H1 (cell line): ENCODE results near the gene TMPO. TPM values are rescaled to one million over a fixed set of nuclear protein-coding genes. Genes with fewer than 3 reads are reported as not detected.

Experiments used
- CTCF ChIA-PET: fragments of 300-600 bp; sonication (Branson Sonifier 250); formaldehyde crosslinking; loops from one replicate; lab custom pipeline; 2021; ENCODE audit not compliant: partially characterized antibody; lab: Charles Lee
- POLR2A ChIA-PET: fragments of 300-600 bp; sonication (Branson Sonifier 250); formaldehyde crosslinking; loops from one replicate; lab custom pipeline; 2021; ENCODE audit warnings: inconsistent platforms; ENCODE audit not compliant: partially characterized antibody; lab: Charles Lee
- DNase-seq, 2 experiments: peaks; one replicate each; pipeline versions ENCODE4 v3.0.0 to v3.0.0-alpha.2; 2010 to 2022; ENCODE audit warnings: low spot score in 2 of 2, low read depth in 1 of 2, mixed read lengths in 1 of 2
- FAIRE-seq: peaks from 2 replicates; lab custom pipeline; 2011; peaks lifted over from hg19 to GRCh38; lab: Jason Lieb, UNC
- H2AFZ ChIP-seq: 2 replicates; pipeline ENCODE4 v1.8.1; 2012; ENCODE audit warnings: low read length, inconsistent platforms
- H2AK5ac ChIP-seq: 2 replicates; pipeline ENCODE4 v1.6.1; 2013; ENCODE audit warnings: low read depth, low read length
- H2BK120ac ChIP-seq: replicated peaks from 2 replicates; pipeline ENCODE3; 2013; ENCODE audit warnings: low read depth, low read length, inconsistent platforms
- H2BK12ac ChIP-seq: 2 replicates; pipeline ENCODE4 v1.6.1; 2013; ENCODE audit warnings: low read depth, low read length
- H2BK15ac ChIP-seq: 2 replicates; pipeline ENCODE4 v1.6.1; 2013; ENCODE audit warnings: low read length
- H2BK20ac ChIP-seq: 2 replicates; pipeline ENCODE4 v1.6.1; 2013; ENCODE audit warnings: low read length
- H2BK5ac ChIP-seq: 2 replicates; pipeline ENCODE4 v1.6.1; 2013; ENCODE audit warnings: low read depth, low read length
- H3K14ac ChIP-seq: 2 replicates; pipeline ENCODE4 v1.6.1; 2013; ENCODE audit warnings: inconsistent platforms; ENCODE audit not compliant: insufficient read length
- H3K18ac ChIP-seq: 2 replicates; pipeline ENCODE4 v1.6.1; 2013; ENCODE audit warnings: low read length; ENCODE audit errors: extremely low read depth
- H3K23ac ChIP-seq: 2 replicates; pipeline ENCODE4 v1.6.1; 2013; ENCODE audit warnings: inconsistent platforms; ENCODE audit not compliant: insufficient read length
- H3K23me2 ChIP-seq: 2 replicates; pipeline ENCODE4 v1.6.1; 2013; ENCODE audit warnings: low read depth, low read length
- H3K27ac ChIP-seq: 2 replicates; pipeline ENCODE4 v1.6.1; 2011; ENCODE audit warnings: low read depth, low read length, inconsistent platforms
- H3K27me3 ChIP-seq, 4 experiments: replicated peaks in 1 of 4; 1 replicate in 1 of 4; 2 replicates in 3 of 4; pipeline versions ENCODE4 v1.6.1 to v1.8.1; 2011 to 2013; ENCODE audit warnings: low read length in 3 of 4, mild to moderate bottlenecking in 3 of 4, inconsistent platforms in 2 of 4, mixed read lengths in 2 of 4, moderate library complexity in 1 of 4; ENCODE audit not compliant: control insufficient read depth in 3 of 4, insufficient read depth in 3 of 4; ENCODE audit errors: extremely low read depth in 1 of 4
- H3K36me3 ChIP-seq, 4 experiments: 2 replicates each; pipeline versions ENCODE4 v1.6.1 to v1.8.1; 2011 to 2013; ENCODE audit warnings: mild to moderate bottlenecking in 4 of 4, low read length in 3 of 4, moderate library complexity in 2 of 4, control low read depth in 1 of 4, inconsistent platforms in 1 of 4; ENCODE audit not compliant: insufficient read depth in 4 of 4, control insufficient read depth in 2 of 4
- H3K4ac ChIP-seq: replicated peaks from 2 replicates; pipeline ENCODE3; 2013; ENCODE audit warnings: low read length, low read depth, mixed read lengths, inconsistent platforms; ENCODE audit not compliant: insufficient read length
- H3K4me1 ChIP-seq, 4 experiments: replicated peaks in 1 of 4; 1 replicate in 1 of 4; 2 replicates in 3 of 4; pipeline versions ENCODE4 v1.6.1 to v1.8.1; 2011 to 2013; ENCODE audit warnings: low read length in 3 of 4, inconsistent platforms in 2 of 4, mixed read lengths in 1 of 4; ENCODE audit not compliant: insufficient read depth in 4 of 4, control insufficient read depth in 3 of 4
- H3K4me2 ChIP-seq, 2 experiments: 2 replicates each; pipeline versions ENCODE4 v1.6.1 to v1.8.1; 2011 to 2013; ENCODE audit warnings: low read depth in 2 of 2, low read length in 2 of 2, control low read depth in 1 of 2, inconsistent platforms in 1 of 2, mild to moderate bottlenecking in 1 of 2; ENCODE audit not compliant: insufficient read depth in 1 of 2
- H3K4me3 ChIP-seq, 4 experiments: fragments of 200-600, 300-600 bp in 1 of 4; sonication (generic), shearing (Covaris generic), sonication (Bioruptor Twin) in 1 of 4; 2 replicates each; pipeline versions ENCODE4 v1.5.1 to v1.8.1; 2011 to 2016; ENCODE audit warnings: low read length in 4 of 4, low read depth in 3 of 4, control low read depth in 2 of 4, inconsistent platforms in 2 of 4, mild to moderate bottlenecking in 2 of 4, mixed read lengths in 1 of 4, moderate library complexity in 1 of 4; ENCODE audit not compliant: insufficient read depth in 2 of 4; ENCODE audit errors: extremely low read depth in 1 of 4
- H3K56ac ChIP-seq: replicated peaks from 2 replicates; pipeline ENCODE3; 2013; ENCODE audit warnings: low read depth, mild to moderate bottlenecking, mixed read lengths, low read length, inconsistent platforms; ENCODE audit not compliant: insufficient read length
- H3K79me1 ChIP-seq: 2 replicates; pipeline ENCODE4 v1.6.1; 2013; ENCODE audit warnings: low read depth, low read length, control low read depth
- H3K79me2 ChIP-seq, 2 experiments: 2 replicates each; pipeline versions ENCODE4 v1.6.1 to v1.8.1; 2012 to 2013; ENCODE audit warnings: low read length in 2 of 2, mild to moderate bottlenecking in 2 of 2, inconsistent platforms in 1 of 2; ENCODE audit not compliant: insufficient read depth in 2 of 2, control insufficient read depth in 1 of 2
- H3K9ac ChIP-seq, 4 experiments: replicated peaks in 1 of 4; 1 replicate in 1 of 4; 2 replicates in 3 of 4; pipeline versions ENCODE4 v1.6.1 to v1.8.1; 2011 to 2013; ENCODE audit warnings: low read depth in 3 of 4, low read length in 3 of 4, control low read depth in 2 of 4, mild to moderate bottlenecking in 2 of 4, moderate library complexity in 2 of 4, inconsistent platforms in 1 of 4; ENCODE audit errors: extremely low read depth in 1 of 4
- H3K9me3 ChIP-seq, 2 experiments: 2 replicates each; pipeline versions ENCODE4 v1.6.1 to v1.8.1; 2012 to 2013; ENCODE audit warnings: mild to moderate bottlenecking in 2 of 2, moderate library complexity in 2 of 2, control low read depth in 1 of 2, inconsistent platforms in 1 of 2, low read depth in 1 of 2, low read length in 1 of 2, mixed read lengths in 1 of 2; ENCODE audit not compliant: insufficient read depth in 2 of 2
- H4K20me1 ChIP-seq, 2 experiments: replicated peaks in 1 of 2; 2 replicates each; pipeline versions ENCODE3 to v1.8.1; 2011 to 2013; ENCODE audit warnings: inconsistent platforms in 2 of 2, low read length in 2 of 2, mild to moderate bottlenecking in 1 of 2; ENCODE audit not compliant: insufficient read depth in 2 of 2, control insufficient read depth in 1 of 2
- H4K5ac ChIP-seq: 2 replicates; pipeline ENCODE4 v1.6.1; 2013; ENCODE audit warnings: low read length, low read depth, mixed read lengths, inconsistent platforms; ENCODE audit not compliant: insufficient read length
- H4K8ac ChIP-seq: 2 replicates; pipeline ENCODE4 v1.8.0; 2013; ENCODE audit warnings: mild to moderate bottlenecking, moderate library complexity, low read length, inconsistent platforms; ENCODE audit not compliant: insufficient read depth; ENCODE audit errors: extremely low read depth
- H4K91ac ChIP-seq: replicated peaks from 2 replicates; pipeline ENCODE3; 2013; ENCODE audit warnings: low read length, mixed read lengths, inconsistent platforms; ENCODE audit not compliant: insufficient read length
- SIN3A ChIP-seq, 2 experiments: IDR thresholded peaks in 1 of 2; conservative IDR thresholded peaks in 1 of 2; 2 replicates each; pipeline ENCODE4 v1.6.1; 2011 to 2012; ENCODE audit warnings: low read length in 2 of 2, improper control_type of control experiment in 1 of 2, low read depth in 1 of 2, mild to moderate bottlenecking in 1 of 2
- WGBS, 2 experiments: shearing (Covaris generic) in 1 of 2; methylation state at CpG; one replicate each; pipeline versions ENCODE4 v1.1.6 to v1.1.7; 2013 to 2015; ENCODE audit warnings: low lambda C conversion rate in 2 of 2, mixed read lengths in 2 of 2, inconsistent platforms in 1 of 2, low coverage in 1 of 2, missing lambda C conversion rate in 1 of 2; ENCODE audit not compliant: insufficient replicate concordance in 2 of 2, insufficient coverage in 1 of 2, insufficient read length in 1 of 2; ENCODE audit errors: extremely low coverage in 1 of 2, missing lambda C conversion rate in 1 of 2; 5-methylcytosine and 5-hydroxymethylcytosine counted together
- polyA plus RNA-seq, 7 experiments: library from polyadenylated mRNA; depleted of rRNA in 3 of 7; stranded (reverse) in 5 of 7; unstranded in 2 of 7; fragments of >200 nt in 5 of 7; fragments of 200-250 nt in 2 of 7; gene quantifications; 1 replicate in 5 of 7; 2 replicates in 1 of 7; 4 replicates in 1 of 7; pipeline versions ENCODE4 v1.2.1 to v1.2.3, GENCODE V29; 2011 to 2013; ENCODE audit warnings: missing spikeins in 2 of 7, mixed read lengths in 2 of 7
- total RNA-seq: library from RNA; stranded (reverse); fragmentation: NEBNext Ultra II Directional; extraction: Animal tissue kit (Norgen Biotek cat#: 25700); gene quantifications from 2 replicates; pipeline ENCODE4 v1.2.1, GENCODE V29; 2021

The TMPO gene
- total and polyA plus RNA-seq, 2 of the 8 experiments (the other 6 are each of a cell fraction or from before 2014, with no cell fraction given) = 43.9 to 195 TPM

- ChIA-PET POLR2A (interaction anchor here (0.7 to 1.4 kb wide), 6 partner anchors 9 to 974 kb away, joined by 3 to 5 read pairs (median 4); no protein-coding TSS in a partner anchor), CTCF (interaction anchor here (0.8 to 2.0 kb wide), 4 partner anchors 9 to 94 kb away, joined by 3 to 13 read pairs (median 4); no protein-coding TSS in a partner anchor)
- no peak overlapping the region for H3K18ac ChIP-seq
- no peak overlapping the region for H4K91ac ChIP-seq
- no peak for DNase-seq
- peaks cover 0 to 9% (median 1%) of the 10 kb centered on the region in 4 experiments; a peak in 4 of 8 replicates for H3K36me3 ChIP-seq
- H3K56ac ChIP-seq = no peak overlapping the region
- H3K79me1 ChIP-seq = no peaks in the 10 kb centered on the region
- no peak overlapping the region for H2AFZ ChIP-seq
- no peak overlapping the region for H4K5ac ChIP-seq
- H3K4me3 ChIP-seq = no peak overlapping the region
- H2BK12ac ChIP-seq = no peak overlapping the region
- peaks cover 14 to 15% of the 10 kb centered on the region in 2 experiments for H4K20me1 ChIP-seq
- no peak overlapping the region for H3K14ac ChIP-seq
- no peak overlapping the region for H3K4ac ChIP-seq
- H3K27ac ChIP-seq = no peak overlapping the region
- H3K9ac ChIP-seq = no peak overlapping the region
- H2BK5ac ChIP-seq = no peak overlapping the region
- H3K23ac ChIP-seq = no peak overlapping the region
- no peaks in the 10 kb centered on the region for H3K27me3 ChIP-seq
- H2BK120ac ChIP-seq = no peak overlapping the region
- peaks cover 55 to 88% of the 10 kb centered on the region in 2 experiments for H3K79me2 ChIP-seq
- 84% methylated on average over 13 of the region's 13 CpGs; no CpG with 5 or more reads in 1 of the 2 experiments for WGBS, 2 experiments
- no peaks in the 10 kb centered on the region for H3K4me1 ChIP-seq
- H3K4me2 ChIP-seq = peak overlapping the region in 1 of 2 experiments; percentile 24; a peak in 1 of 4 replicates
- no peak for FAIRE-seq
- no peak overlapping the region for H2BK20ac ChIP-seq
- no peak overlapping the region for H2BK15ac ChIP-seq
- no peaks in the 10 kb centered on the region for H3K9me3 ChIP-seq
- H4K8ac ChIP-seq = no peak overlapping the region
- no peaks in the 10 kb centered on the region for H3K23me2 ChIP-seq
- no peak overlapping the region for H2AK5ac ChIP-seq
- TF ChIP-seq SIN3A (conservative IDR thresholded peaks at IDR 0.05 in 1 of 2, IDR thresholded peaks at IDR 0.05 in 1 of 2; ENCODE audit: low read depth in 1 of 2, low read length in 2 of 2) = no peak
Measured at GRCh38 chr12:98519257-98519907, 4.0 kb downstream of the TMPO start.
